Brain microvascular endothelial cell (primary cell): ENCODE data around the gene IPO11.
A peak's percentile ranks its signal among the peaks of the same experiment; 100 is the strongest.

Experiments used
- DNase-seq: peaks from one replicate; pipeline ENCODE4 v3.0.0-alpha.2; 2020
- H3K27ac ChIP-seq: fragments of 250-450 bp; sonication (Bioruptor Pico); 2 replicates; pipeline ENCODE4 v1.5.1; 2020; ENCODE audit warnings: mild to moderate bottlenecking, moderate library complexity
- H3K27me3 ChIP-seq: fragments of 250-450 bp; sonication (Bioruptor Pico); replicated peaks from 2 replicates; pipeline ENCODE4 v1.5.1; 2020; ENCODE audit warnings: mild to moderate bottlenecking
- H3K36me3 ChIP-seq: fragments of 250-450 bp; sonication (Bioruptor Pico); replicated peaks from 2 replicates; pipeline ENCODE4 v1.5.1; 2020; ENCODE audit warnings: mild to moderate bottlenecking
- H3K4me3 ChIP-seq: 2 replicates; pipeline ENCODE4 v1.5.1; 2011; ENCODE audit warnings: low read depth, mild to moderate bottlenecking, control low read depth, low read length, moderate library complexity
- in situ Hi-C: cut with HindIII; loops from 2 replicates; pipeline ENCODE4 v1.10.0; 2017; ENCODE audit warnings: low sequenced_read_pairs, low pct_ligation_motif_present
- TF ChIP-seq, protein P1 (sequence below): IDR thresholded peaks from 2 replicates; pipeline ENCODE4 v1.5.1; 2011; ENCODE audit warnings: low read depth, mild to moderate bottlenecking, moderate library complexity, low read length, control low read depth, inconsistent platforms; ENCODE audit errors: missing control alignments

The IPO11 gene

GRCh38 chr5:62395210-62395950 lies 17.2 kb upstream of the IPO11 start:
- in situ Hi-C loops: no loop called here
- Histone ChIP-seq H3K27me3 (no peaks in the 10 kb centered on the region), H3K4me3 (no peak overlapping the region), H3K36me3 (peaks cover 50% of the 10 kb centered on the region), H3K27ac (no peak overlapping the region)
- peak; percentile 11 for DNase-seq
- TF ChIP-seq, protein P1, sequence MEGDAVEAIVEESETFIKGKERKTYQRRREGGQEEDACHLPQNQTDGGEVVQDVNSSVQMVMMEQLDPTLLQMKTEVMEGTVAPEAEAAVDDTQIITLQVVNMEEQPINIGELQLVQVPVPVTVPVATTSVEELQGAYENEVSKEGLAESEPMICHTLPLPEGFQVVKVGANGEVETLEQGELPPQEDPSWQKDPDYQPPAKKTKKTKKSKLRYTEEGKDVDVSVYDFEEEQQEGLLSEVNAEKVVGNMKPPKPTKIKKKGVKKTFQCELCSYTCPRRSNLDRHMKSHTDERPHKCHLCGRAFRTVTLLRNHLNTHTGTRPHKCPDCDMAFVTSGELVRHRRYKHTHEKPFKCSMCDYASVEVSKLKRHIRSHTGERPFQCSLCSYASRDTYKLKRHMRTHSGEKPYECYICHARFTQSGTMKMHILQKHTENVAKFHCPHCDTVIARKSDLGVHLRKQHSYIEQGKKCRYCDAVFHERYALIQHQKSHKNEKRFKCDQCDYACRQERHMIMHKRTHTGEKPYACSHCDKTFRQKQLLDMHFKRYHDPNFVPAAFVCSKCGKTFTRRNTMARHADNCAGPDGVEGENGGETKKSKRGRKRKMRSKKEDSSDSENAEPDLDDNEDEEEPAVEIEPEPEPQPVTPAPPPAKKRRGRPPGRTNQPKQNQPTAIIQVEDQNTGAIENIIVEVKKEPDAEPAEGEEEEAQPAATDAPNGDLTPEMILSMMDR: no peak

GRCh38 chr5:62403411-62404250 lies 8.9 kb upstream of the IPO11 start, which contains the start of gene DIMT1:
TSS of gene DIMT1 (minus strand) at chr5:62403905. CDS start at chr5:62403772, 133 bp downstream.
- Histone ChIP-seq H3K36me3 (peaks cover 11% of the 10 kb centered on the region), H3K27ac (peak within 1 kb of the TSS; percentile 92), H3K4me3 (peak within 1 kb of the TSS; percentile 90), H3K27me3 (no peaks in the 10 kb centered on the region)
- TF ChIP-seq, protein P1: no peak
- peak; percentile 98 for DNase-seq
- in situ Hi-C loops: no loop called here

DNA sequence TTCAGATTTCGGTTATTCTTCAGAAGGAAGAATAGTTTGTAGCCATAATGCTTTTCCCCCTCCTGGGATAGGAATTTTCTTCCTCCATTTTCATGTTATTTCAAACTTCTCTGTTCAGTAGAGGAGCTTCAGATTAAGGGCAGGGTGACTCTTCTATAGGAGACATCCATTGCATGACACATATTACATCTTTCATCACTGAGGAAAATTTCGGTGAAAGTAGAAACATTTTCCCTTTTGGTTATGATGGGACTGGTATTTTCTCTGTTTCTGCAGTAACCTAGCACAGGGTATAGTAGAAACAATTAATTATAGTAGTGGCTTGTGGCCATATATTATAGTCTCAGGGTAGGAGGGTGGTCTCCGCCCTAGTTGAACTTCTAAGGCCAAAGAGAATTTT lies 1.1 kb downstream of the IPO11 start:
- in situ Hi-C loops: no loop called here
- Histone ChIP-seq H3K36me3 (no peaks in the 10 kb centered on the region), H3K27me3 (no peaks in the 10 kb centered on the region), H3K4me3 (peak overlapping the region; percentile 97), H3K27ac (no peak overlapping the region)
- TF ChIP-seq, protein P1: no peak
- no peak for DNase-seq

DNA sequence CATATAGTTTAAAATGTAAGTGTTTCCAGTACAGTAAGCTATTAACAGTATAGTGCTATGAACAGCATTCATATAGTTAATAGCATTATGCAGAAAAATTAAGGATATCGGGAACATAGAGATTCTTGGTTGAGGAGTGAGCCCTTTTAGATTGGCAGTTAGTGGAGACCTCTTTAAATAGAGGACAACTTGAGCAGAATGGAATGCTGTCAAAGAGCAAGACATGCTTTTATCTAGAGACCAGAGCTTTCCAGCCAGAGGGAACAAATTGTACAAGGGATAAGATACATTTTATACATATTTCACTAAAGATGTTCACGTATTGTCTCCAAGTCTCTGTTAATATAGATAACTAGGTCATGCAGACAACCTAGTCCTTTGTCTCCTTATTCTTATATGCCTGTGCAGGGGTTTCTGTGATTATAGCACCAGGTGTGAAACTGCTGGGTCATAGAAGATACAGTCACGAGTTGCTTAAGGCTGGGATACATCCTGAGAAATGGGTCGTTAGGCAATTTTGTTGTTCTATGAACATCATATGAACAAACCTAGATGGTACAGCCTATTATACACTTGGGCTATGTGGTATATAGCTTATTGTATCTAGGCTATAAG lies 6.0 kb downstream of the IPO11 start:
- Histone ChIP-seq H3K4me3 (no peak overlapping the region), H3K27ac (no peak overlapping the region), H3K27me3 (no peaks in the 10 kb centered on the region), H3K36me3 (no peaks in the 10 kb centered on the region)
- DNase-seq: no peak
- in situ Hi-C loops: no loop called here
- TF ChIP-seq, protein P1: no peak

DNA sequence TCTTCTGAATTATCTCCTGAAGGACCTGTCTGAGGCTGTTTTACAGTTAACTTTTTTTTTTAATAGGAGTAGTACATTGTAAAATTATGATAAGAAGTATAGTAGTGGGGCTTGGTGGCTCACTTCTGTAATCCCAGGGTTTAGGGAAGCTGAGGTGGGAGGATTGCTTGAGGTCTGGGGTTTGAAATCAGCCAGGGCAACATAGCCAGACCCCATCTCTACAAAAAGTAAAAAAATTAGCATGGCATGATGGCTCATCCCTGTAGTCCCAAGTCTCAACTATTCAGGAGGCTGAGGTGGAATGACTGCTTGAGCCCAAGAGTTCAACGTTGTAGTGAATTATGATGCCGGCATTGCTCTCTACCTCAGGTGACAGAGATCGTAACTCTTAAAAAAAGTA lies 7.0 kb downstream of the IPO11 start:
- TF ChIP-seq, protein P1: no peak
- no peak overlapping the region for H3K27ac ChIP-seq
- no peaks in the 10 kb centered on the region for H3K27me3 ChIP-seq
- H3K4me3 ChIP-seq: no peak overlapping the region
- H3K36me3 ChIP-seq: no peaks in the 10 kb centered on the region
- in situ Hi-C loops: no loop called here
- no peak for DNase-seq
